Umbilical cord (tissue), 2 donors: ENCODE measurements around the gene KLHL30. TPM values are rescaled to one million over a fixed set of nuclear protein-coding genes. Genes with fewer than 3 reads are reported as not detected.

Experiments used
- DNase-seq: peaks from one replicate; pipeline ENCODE4 v3.0.0-alpha.2; 2015; ENCODE audit warnings: low spot score
- total RNA-seq: library from RNA; depleted of rRNA; stranded (reverse); fragments of >200 nt; gene quantifications from one replicate; pipeline ENCODE4 v1.2.3, GENCODE V29; 2014; ENCODE audit warnings: low replicate concordance; ENCODE audit not compliant: insufficient read depth

The KLHL30 gene
- total RNA-seq, 1 donor from 2014 or later = 5.1 TPM

- DNase-seq = no peak
These were observed 18.6 kb upstream of the KLHL30 start for GRCh38 chr2:238119756-238120462.

GRCh38 chr2:238120463-238121298 lies 17.8 kb upstream of the KLHL30 start:
- DNase-seq = peak; percentile 33

GRCh38 chr2:238121511-238122286 lies 16.8 kb upstream of the KLHL30 start:
- DNase-seq = no peak

GRCh38 chr2:238122287-238123217 lies 15.9 kb upstream of the KLHL30 start:
- no peak for DNase-seq

GRCh38 chr2:238123218-238123971 lies 15.1 kb upstream of the KLHL30 start:
- DNase-seq = no peak

GRCh38 chr2:238123991-238124470 lies 14.4 kb upstream of the KLHL30 start:
- no peak for DNase-seq

- DNase-seq = no peak
These were observed 13.9 kb upstream of the KLHL30 start for GRCh38 chr2:238124488-238125126.

- no peak for DNase-seq
These were observed 13.2 kb upstream of the KLHL30 start for GRCh38 chr2:238125127-238125885.

GRCh38 chr2:238126338-238126737 lies 12.1 kb upstream of the KLHL30 start:
- no peak for DNase-seq

GRCh38 chr2:238126775-238127164 lies 11.7 kb upstream of the KLHL30 start:
- DNase-seq = no peak

GRCh38 chr2:238127165-238128060 lies 11.1 kb upstream of the KLHL30 start:
- DNase-seq = peak; percentile 89

- no peak for DNase-seq
These were observed 10.4 kb upstream of the KLHL30 start for GRCh38 chr2:238128061-238128440.

- no peak for DNase-seq
These were observed 9.9 kb upstream of the KLHL30 start for GRCh38 chr2:238128534-238129001.

GRCh38 chr2:238129166-238130010 lies 9.1 kb upstream of the KLHL30 start:
- DNase-seq = no peak

- no peak for DNase-seq
These were observed 8.3 kb upstream of the KLHL30 start for GRCh38 chr2:238130111-238130695.
